HepG2 (cell line): Measurements from ENCODE around the gene ADPRHL1. TPM values are rescaled to one million over a fixed set of nuclear protein-coding genes. Genes with fewer than 3 reads are reported as not detected.

Source experiments
- CENPBD1 ChIP-seq: sonication (generic); formaldehyde crosslinking; IDR thresholded peaks from 2 replicates; pipeline ENCODE4 v1.8.0; 2022; ENCODE audit warnings: missing genetic modification reagents, low read depth, mild to moderate bottlenecking, borderline replicate concordance
- ELF3 ChIP-seq: IDR thresholded peaks from 2 replicates; pipeline ENCODE4 v1.6.1; 2016; ENCODE audit warnings: missing genetic modification reagents, missing compliant biosample characterization
- ELF4 ChIP-seq: sonication (generic); formaldehyde crosslinking; IDR thresholded peaks from 2 replicates; pipeline ENCODE4 v1.5.0; 2020; ENCODE audit warnings: missing genetic modification reagents, mild to moderate bottlenecking, moderate library complexity, borderline replicate concordance
- EP300 ChIP-seq, 3 experiments: sonication (generic) in 1 of 3; formaldehyde crosslinking in 1 of 3; IDR thresholded peaks; 2 replicates each; pipeline versions ENCODE4 v1.5.1 to v1.6.1; 2011 to 2020; ENCODE audit warnings: low read depth in 2 of 3, low read length in 2 of 3, borderline replicate concordance in 1 of 3, improper control_type of control experiment in 1 of 3, mild to moderate bottlenecking in 1 of 3, missing genetic modification reagents in 1 of 3, moderate library complexity in 1 of 3
- HNF4A ChIP-seq: sonication (generic); formaldehyde crosslinking; IDR thresholded peaks from 2 replicates; pipeline ENCODE4 v1.4.0; 2020; ENCODE audit warnings: missing genetic modification reagents
- KLF11 ChIP-seq: IDR thresholded peaks from 2 replicates; pipeline ENCODE4 v1.6.1; 2016; ENCODE audit warnings: missing compliant biosample characterization
- MED1 ChIP-seq: sonication (generic); formaldehyde crosslinking; IDR thresholded peaks from 2 replicates; pipeline ENCODE4 v1.4.0; 2020; ENCODE audit warnings: missing genetic modification reagents
- MXI1 ChIP-seq: IDR thresholded peaks from 3 replicates; pipeline ENCODE4 v1.6.1; 2012; ENCODE audit warnings: low read depth, low read length, inconsistent platforms, borderline replicate concordance
- PHF8 ChIP-seq: sonication (generic); formaldehyde crosslinking; IDR thresholded peaks from 2 replicates; pipeline ENCODE4 v1.5.0; 2020; ENCODE audit warnings: missing genetic modification reagents
- SP4 ChIP-seq: sonication (generic); formaldehyde crosslinking; IDR thresholded peaks from 2 replicates; pipeline ENCODE4 v1.8.1; 2023; ENCODE audit warnings: mild to moderate bottlenecking, missing genetic modification reagents
- SPEN ChIP-seq: sonication (generic); formaldehyde crosslinking; IDR thresholded peaks from 2 replicates; pipeline ENCODE4 v1.5.1; 2020; ENCODE audit warnings: low read depth, mild to moderate bottlenecking, missing genetic modification reagents
- ZBTB7A ChIP-seq: sonication (generic); formaldehyde crosslinking; IDR thresholded peaks from 2 replicates; pipeline ENCODE4 v1.8.0; 2022; ENCODE audit warnings: mild to moderate bottlenecking, missing genetic modification reagents
- ZFX ChIP-seq: sonication (generic); formaldehyde crosslinking; IDR thresholded peaks from 2 replicates; pipeline ENCODE4 v1.4.0; 2020; ENCODE audit warnings: mild to moderate bottlenecking, low read depth, missing genetic modification reagents, moderate library complexity
- ZNF704 ChIP-seq: sonication (generic); formaldehyde crosslinking; IDR thresholded peaks from 2 replicates; pipeline ENCODE4 v1.8.1; 2023; ENCODE audit warnings: mild to moderate bottlenecking, inconsistent platforms, moderate library complexity, missing genetic modification reagents, borderline replicate concordance
- ZNF788 ChIP-seq: sonication (generic); formaldehyde crosslinking; IDR thresholded peaks from 2 replicates; pipeline ENCODE4 v1.5.0; 2020; ENCODE audit warnings: mild to moderate bottlenecking, missing genetic modification reagents, borderline replicate concordance
- ZNF891 ChIP-seq: sonication (generic); formaldehyde crosslinking; IDR thresholded peaks from 2 replicates; pipeline ENCODE4 v1.5.0; 2020; ENCODE audit warnings: mild to moderate bottlenecking, missing genetic modification reagents
- ZSCAN5A ChIP-seq: sonication (generic); formaldehyde crosslinking; IDR thresholded peaks from 2 replicates; pipeline ENCODE4 v1.8.0; 2022; ENCODE audit warnings: mild to moderate bottlenecking, missing genetic modification reagents, borderline replicate concordance
- polyA plus RNA-seq, 8 experiments: library from polyadenylated mRNA; depleted of rRNA in 3 of 8; stranded (reverse) in 7 of 8; unstranded in 1 of 8; fragments of >200 nt; fragmentation: Illumina TruSeq in 4 of 8; extraction: Trizol in 4 of 8; gene quantifications; 2 replicates each; pipeline versions ENCODE4 v1.2.1 to v1.2.3, GENCODE V29; 2011 to 2016; ENCODE audit warnings: low read depth in 4 of 8, missing spikeins in 1 of 8, mixed read lengths in 1 of 8; ENCODE audit not compliant: insufficient read depth in 1 of 8
- total RNA-seq, 5 experiments: library from RNA; depleted of rRNA; stranded (reverse); fragments of >200 nt; fragmentation: Illumina TruSeq; extraction: Trizol; gene quantifications; 2 replicates each; pipeline ENCODE4 v1.2.3, GENCODE V29; 2016; ENCODE audit warnings: low read depth in 1 of 5
- TF ChIP-seq, protein P1 (sequence below): sonication (generic); formaldehyde crosslinking; IDR thresholded peaks from 2 replicates; pipeline ENCODE4 v1.5.0; 2020; ENCODE audit warnings: mild to moderate bottlenecking, missing genetic modification reagents, borderline replicate concordance
- TF ChIP-seq, protein P2 (sequence below): fragments of 450-650 bp; IDR thresholded peaks from 2 replicates; pipeline ENCODE4 v1.6.1; 2016

The ADPRHL1 gene
- total and polyA plus RNA-seq, 2 of the 13 experiments (the other 11 are each of a cell fraction or from before 2014, with no cell fraction given): 0.34 to 0.40 TPM

DNA sequence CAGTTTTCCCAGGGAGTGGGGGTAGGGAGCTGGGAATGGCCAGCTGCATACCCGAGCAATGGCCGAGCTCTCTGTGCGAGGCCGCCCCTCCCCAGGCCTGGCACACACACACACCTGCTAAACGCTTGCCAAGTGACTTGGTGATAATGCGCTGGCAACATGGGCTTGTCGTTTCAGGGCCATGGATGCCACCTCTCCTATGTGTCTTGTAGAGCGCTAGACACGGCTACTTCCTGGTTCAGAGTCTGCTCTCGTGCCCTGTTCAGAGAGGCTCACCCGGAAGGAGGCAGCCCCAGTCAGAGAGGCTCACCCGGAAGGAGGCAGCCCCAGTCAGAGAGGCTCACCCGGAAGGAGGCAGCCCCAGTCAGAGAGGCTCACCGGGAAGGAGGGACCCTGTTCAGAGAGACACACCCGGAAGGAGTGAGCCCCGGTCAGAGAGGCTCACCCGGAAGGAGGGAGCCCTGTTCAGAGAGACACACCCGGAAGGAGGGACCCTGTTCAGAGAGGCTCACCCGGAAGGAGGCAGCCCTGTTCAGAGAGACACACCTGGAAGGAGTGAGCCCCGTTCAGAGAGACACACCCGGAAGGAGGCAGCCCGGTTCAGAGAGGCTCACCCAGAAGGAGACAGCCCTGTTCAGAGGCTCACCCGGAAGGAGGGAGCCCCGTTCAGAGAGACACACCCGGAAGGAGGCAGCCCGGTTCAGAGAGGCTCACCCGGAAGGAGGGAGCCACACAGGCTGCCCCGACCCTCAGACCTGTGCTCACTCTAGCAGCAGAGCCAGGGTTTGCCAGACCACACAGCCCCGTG is 4.2 kb downstream of the ADPRHL1 start (continued):
- TF ChIP-seq ZSCAN5A (no peak), SP4 (CRISPR knock-in tag) (peak; percentile 78), CENPBD1 (CRISPR knock-in tag) (no peak), ZNF704 (peak; percentile 87; the same call in 1 of the 2 replicates), PHF8 (CRISPR knock-in tag) (peak; percentile 65; the same call in 1 of the 2 replicates), EP300 (IDR thresholded peaks at IDR 0.05; ENCODE audit: low read depth in 2 of 2, low read length in 2 of 2) (peak in 1 of 2 experiments; percentile 3; a peak in 2 of 4 replicates), EP300 (CRISPR knock-in tag; IDR thresholded peaks at IDR 0.05; ENCODE audit: borderline replicate concordance) (peak; percentile 24; the same call in 1 of the 2 replicates), ZBTB7A (0 out of 2 replicates have a peak, but pooled peaks have one; percentile 8), ELF4 (peak; percentile 99), ZNF788 (CRISPR knock-in tag) (peak; percentile 82; the same call in 1 of the 2 replicates), HNF4A (CRISPR knock-in tag) (peak; percentile 54), ELF3 (CRISPR knock-in tag) (peak; percentile 98), MED1 (CRISPR knock-in tag) (peak; percentile 50), ZFX (CRISPR knock-in tag) (peak; percentile 88), MXI1 (peak; percentile 49; the same call in 1 of the 3 replicates), SPEN (CRISPR knock-in tag) (peak; percentile 75; the same call in 1 of the 2 replicates), ZNF891 (CRISPR knock-in tag) (no peak), KLF11 (CRISPR knock-in tag) (no peak)
- TF ChIP-seq, protein P1, sequence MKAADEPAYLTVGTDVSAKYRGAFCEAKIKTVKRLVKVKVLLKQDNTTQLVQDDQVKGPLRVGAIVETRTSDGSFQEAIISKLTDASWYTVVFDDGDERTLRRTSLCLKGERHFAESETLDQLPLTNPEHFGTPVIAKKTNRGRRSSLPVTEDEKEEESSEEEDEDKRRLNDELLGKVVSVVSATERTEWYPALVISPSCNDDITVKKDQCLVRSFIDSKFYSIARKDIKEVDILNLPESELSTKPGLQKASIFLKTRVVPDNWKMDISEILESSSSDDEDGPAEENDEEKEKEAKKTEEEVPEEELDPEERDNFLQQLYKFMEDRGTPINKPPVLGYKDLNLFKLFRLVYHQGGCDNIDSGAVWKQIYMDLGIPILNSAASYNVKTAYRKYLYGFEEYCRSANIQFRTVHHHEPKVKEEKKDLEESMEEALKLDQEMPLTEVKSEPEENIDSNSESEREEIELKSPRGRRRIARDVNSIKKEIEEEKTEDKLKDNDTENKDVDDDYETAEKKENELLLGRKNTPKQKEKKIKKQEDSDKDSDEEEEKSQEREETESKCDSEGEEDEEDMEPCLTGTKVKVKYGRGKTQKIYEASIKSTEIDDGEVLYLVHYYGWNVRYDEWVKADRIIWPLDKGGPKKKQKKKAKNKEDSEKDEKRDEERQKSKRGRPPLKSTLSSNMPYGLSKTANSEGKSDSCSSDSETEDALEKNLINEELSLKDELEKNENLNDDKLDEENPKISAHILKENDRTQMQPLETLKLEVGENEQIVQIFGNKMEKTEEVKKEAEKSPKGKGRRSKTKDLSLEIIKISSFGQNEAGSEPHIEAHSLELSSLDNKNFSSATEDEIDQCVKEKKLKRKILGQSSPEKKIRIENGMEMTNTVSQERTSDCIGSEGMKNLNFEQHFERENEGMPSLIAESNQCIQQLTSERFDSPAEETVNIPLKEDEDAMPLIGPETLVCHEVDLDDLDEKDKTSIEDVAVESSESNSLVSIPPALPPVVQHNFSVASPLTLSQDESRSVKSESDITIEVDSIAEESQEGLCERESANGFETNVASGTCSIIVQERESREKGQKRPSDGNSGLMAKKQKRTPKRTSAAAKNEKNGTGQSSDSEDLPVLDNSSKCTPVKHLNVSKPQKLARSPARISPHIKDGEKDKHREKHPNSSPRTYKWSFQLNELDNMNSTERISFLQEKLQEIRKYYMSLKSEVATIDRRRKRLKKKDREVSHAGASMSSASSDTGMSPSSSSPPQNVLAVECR (CRISPR knock-in tag): peak; percentile 86
- TF ChIP-seq, protein P2, sequence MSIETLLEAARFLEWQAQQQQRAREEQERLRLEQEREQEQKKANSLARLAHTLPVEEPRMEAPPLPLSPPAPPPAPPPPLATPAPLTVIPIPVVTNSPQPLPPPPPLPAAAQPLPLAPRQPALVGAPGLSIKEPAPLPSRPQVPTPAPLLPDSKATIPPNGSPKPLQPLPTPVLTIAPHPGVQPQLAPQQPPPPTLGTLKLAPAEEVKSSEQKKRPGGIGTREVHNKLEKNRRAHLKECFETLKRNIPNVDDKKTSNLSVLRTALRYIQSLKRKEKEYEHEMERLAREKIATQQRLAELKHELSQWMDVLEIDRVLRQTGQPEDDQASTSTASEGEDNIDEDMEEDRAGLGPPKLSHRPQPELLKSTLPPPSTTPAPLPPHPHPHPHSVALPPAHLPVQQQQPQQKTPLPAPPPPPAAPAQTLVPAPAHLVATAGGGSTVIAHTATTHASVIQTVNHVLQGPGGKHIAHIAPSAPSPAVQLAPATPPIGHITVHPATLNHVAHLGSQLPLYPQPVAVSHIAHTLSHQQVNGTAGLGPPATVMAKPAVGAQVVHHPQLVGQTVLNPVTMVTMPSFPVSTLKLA: 0 out of 2 replicates have a peak, but pooled peaks have one; percentile 5
